ENCODE results near the gene AGO3.
"Not testable (repeated sequence)": the region's sequence is repeated elsewhere in the genome, so short reads cannot be mapped to it uniquely, and the experiment has no call there.

Gene AGO3

GRCh38 chr1:35930593-35931445, at the start of gene AGO3:
AGO3 (plus strand) TSS chr1:35931105; CDS start chr1:35931427, 322 bp downstream.
- peak; percentile 94 for DNase-seq

GRCh38 chr1:35881850-35882273, 49.0 kb upstream of the AGO3 start:
- no peak for DNase-seq

- no peak for DNase-seq
These were observed 48.3 kb upstream of the AGO3 start for GRCh38 chr1:35882586-35882944.

- DNase-seq: peak; percentile 96
These were observed 47.8 kb upstream of the AGO3 start, which contains the start of gene AGO1 for GRCh38 chr1:35882945-35883634. AGO1 (plus strand) TSS chr1:35883209; CDS start chr1:35883422, 213 bp downstream.

- DNase-seq: peak; percentile 39
These were observed 47.2 kb upstream of the AGO3 start for GRCh38 chr1:35883635-35884101.

GRCh38 chr1:35884934-35885333, 46.0 kb upstream of the AGO3 start:
- DNase-seq: no peak

GRCh38 chr1:35885961-35886558, 44.8 kb upstream of the AGO3 start:
- peak; percentile 16 for DNase-seq

- peak; percentile 15 for DNase-seq
These were observed 44.1 kb upstream of the AGO3 start for GRCh38 chr1:35886577-35887431.

- DNase-seq: no peak
These were observed 43.4 kb upstream of the AGO3 start for GRCh38 chr1:35887508-35887907.

GRCh38 chr1:35888255-35888654, 42.6 kb upstream of the AGO3 start:
- DNase-seq: no peak

- not testable (repeated sequence) for DNase-seq
These were observed 41.9 kb upstream of the AGO3 start for GRCh38 chr1:35888981-35889380.

- DNase-seq: no peak
These were observed 37.6 kb upstream of the AGO3 start for GRCh38 chr1:35893051-35893879.

GRCh38 chr1:35894183-35894582, 36.7 kb upstream of the AGO3 start:
- no peak for DNase-seq

GRCh38 chr1:35894656-35895055, 36.2 kb upstream of the AGO3 start:
- DNase-seq: no peak

- no peak for DNase-seq
These were observed 31.0 kb upstream of the AGO3 start for GRCh38 chr1:35899941-35900340.

- DNase-seq: no peak
These were observed 29.7 kb upstream of the AGO3 start for GRCh38 chr1:35901235-35901634.

GRCh38 chr1:35902671-35903070, 28.2 kb upstream of the AGO3 start:
- no peak for DNase-seq

- DNase-seq: no peak
These were observed 16.2 kb upstream of the AGO3 start for GRCh38 chr1:35914717-35915116.

- DNase-seq: no peak
These were observed 15.2 kb upstream of the AGO3 start for GRCh38 chr1:35915693-35916092.

- DNase-seq: no peak
These were observed 7.1 kb upstream of the AGO3 start for GRCh38 chr1:35923791-35924221.

GRCh38 chr1:35924838-35925237, 6.1 kb upstream of the AGO3 start:
- DNase-seq: no peak

GRCh38 chr1:35925741-35926140, 5.2 kb upstream of the AGO3 start:
- DNase-seq: no peak

Measured in DMS153 (cell line).